Caco-2 (cell line): ENCODE measurements around the gene ZDHHC7. TPM values are rescaled to one million over a fixed set of nuclear protein-coding genes. Genes with fewer than 3 reads are reported as not detected.
"Not testable (repeated sequence)": the region's sequence is repeated elsewhere in the genome, so short reads cannot be mapped to it uniquely, and the experiment has no call there.

ENCODE experiments used
- BruUV-seq: library from RNA; stranded (reverse); fragments of 400-500 nt; replicated peaks from 2 replicates; lab custom pipeline; 2021; lab: Mats Ljungman, UMichigan
- CTCF ChIA-PET: fragments of 300-600 bp; sonication (Branson Sonifier 250); formaldehyde crosslinking; loops from one replicate; lab custom pipeline; 2022; ENCODE audit warnings: antibody characterized with exemption; lab: Charles Lee
- POLR2A ChIA-PET: fragments of 300-600 bp; sonication (Branson Sonifier 250); formaldehyde crosslinking; loops from one replicate; lab custom pipeline; 2022; ENCODE audit warnings: antibody characterized with exemption; lab: Charles Lee
- DNase-seq, 2 experiments: peaks; one replicate each; pipeline versions ENCODE4 v3.0.0 to v3.0.0-alpha.2; 2020 to 2022
- H3K27me3 ChIP-seq: replicated peaks from 2 replicates; pipeline ENCODE4 v1.6.0; 2011; ENCODE audit warnings: low read length; ENCODE audit not compliant: control insufficient read depth, insufficient read depth
- H3K36me3 ChIP-seq: 2 replicates; pipeline ENCODE4 v1.5.1; 2011; ENCODE audit warnings: low read length; ENCODE audit not compliant: control insufficient read depth, insufficient read depth
- H3K4me1 ChIP-seq: fragments of 250-450 bp; sonication (Bioruptor Pico); 2 replicates; pipeline ENCODE4 v1.5.1; 2020; ENCODE audit warnings: mild to moderate bottlenecking
- H3K4me3 ChIP-seq: 2 replicates; pipeline ENCODE4 v1.5.1; 2011; ENCODE audit warnings: low read depth, mild to moderate bottlenecking, control low read depth, low read length
- H3K9me3 ChIP-seq: fragments of 250-450 bp; sonication (Bioruptor Pico); 2 replicates; pipeline ENCODE4 v1.5.1; 2020; ENCODE audit warnings: mild to moderate bottlenecking, moderate library complexity
- H3K27ac Mint-ChIP-seq: one replicate; pipeline ENCODE4 v1.8.0; 2022; ENCODE audit warnings: mixed read lengths; ENCODE audit not compliant: unreplicated experiment
- H3K27me3 Mint-ChIP-seq: one replicate; pipeline ENCODE4 v1.8.0; 2022; ENCODE audit warnings: mixed read lengths; ENCODE audit not compliant: insufficient read depth, unreplicated experiment
- H3K36me3 Mint-ChIP-seq: one replicate; pipeline ENCODE4 v1.8.0; 2022; ENCODE audit warnings: mild to moderate bottlenecking, mixed read lengths; ENCODE audit not compliant: insufficient read depth, unreplicated experiment
- H3K4me1 Mint-ChIP-seq: one replicate; pipeline ENCODE4 v1.8.0; 2022; ENCODE audit warnings: low read depth, mixed read lengths; ENCODE audit not compliant: unreplicated experiment
- H3K4me3 Mint-ChIP-seq: one replicate; pipeline ENCODE4 v1.8.0; 2022; ENCODE audit warnings: mild to moderate bottlenecking, moderate library complexity, mixed read lengths; ENCODE audit not compliant: unreplicated experiment
- H3K9me3 Mint-ChIP-seq: one replicate; pipeline ENCODE4 v1.8.0; 2022; ENCODE audit warnings: mixed read lengths; ENCODE audit not compliant: unreplicated experiment
- CTCF ChIP-seq, 2 experiments: fragments of 200-600 bp in 1 of 2; IDR thresholded peaks; 1 replicate in 1 of 2; 2 replicates in 1 of 2; pipeline versions ENCODE4 v1.5.1 to v1.8.0; 2011 to 2022; ENCODE audit warnings: antibody characterized with exemption in 1 of 2, control low read depth in 1 of 2, inconsistent platforms in 1 of 2, low read depth in 1 of 2, low read length in 1 of 2, mild to moderate bottlenecking in 1 of 2, moderate library complexity in 1 of 2; ENCODE audit not compliant: insufficient read depth in 1 of 2, severe bottlenecking in 1 of 2, unreplicated experiment in 1 of 2
- intact Hi-C: fragments of 100-400 bp; cut with micrococcal nuclease; formaldehyde crosslinking; loops from one replicate; pipeline ENCODE4 v1.10.0; 2022; ENCODE audit not compliant: unreplicated experiment
- total RNA-seq: library from RNA; stranded (reverse); gene quantifications from 2 replicates; pipeline ENCODE4 v1.2.3, GENCODE V29; 2022

ZDHHC7 gene
- total RNA-seq, 1 experiment from 2014 or later, result 85.7 TPM

- no peak for DNase-seq
- Histone ChIP-seq H3K9me3 (no peaks in the 10 kb centered on the region), H3K27me3 (peaks cover under 1% of the 10 kb centered on the region; the same call in 1 of the 2 replicates), H3K36me3 (no peaks in the 10 kb centered on the region), H3K4me3 (no peak overlapping the region), H3K4me1 (peaks cover 17% of the 10 kb centered on the region)
- no peaks in the 10 kb centered on the region for H3K9me3 Mint-ChIP-seq
- CTCF ChIA-PET, result no interaction called here
- H3K4me3 Mint-ChIP-seq, result no peak overlapping the region
- no TSS peak for BruUV-seq
- H3K27ac Mint-ChIP-seq, result no peak overlapping the region
- POLR2A ChIA-PET, result interaction anchor here (0.6 kb wide), 1 partner anchor 167 kb away, joined by 3 read pairs; no protein-coding TSS in a partner anchor
- no peaks in the 10 kb centered on the region for H3K36me3 Mint-ChIP-seq
- H3K27me3 Mint-ChIP-seq, result no peaks in the 10 kb centered on the region
- peaks cover 19% of the 10 kb centered on the region for H3K4me1 Mint-ChIP-seq
- intact Hi-C loops, result no loop called here
- no peak for TF ChIP-seq CTCF (IDR thresholded peaks at IDR 0.05; ENCODE audit: insufficient read depth in 1 of 2, low read depth in 1 of 2, low read length in 1 of 2, severe bottlenecking in 1 of 2, unreplicated experiment in 1 of 2)
Measured at GRCh38 chr16:85033171-85033570, 21.8 kb upstream of the ZDHHC7 start.

DNA sequence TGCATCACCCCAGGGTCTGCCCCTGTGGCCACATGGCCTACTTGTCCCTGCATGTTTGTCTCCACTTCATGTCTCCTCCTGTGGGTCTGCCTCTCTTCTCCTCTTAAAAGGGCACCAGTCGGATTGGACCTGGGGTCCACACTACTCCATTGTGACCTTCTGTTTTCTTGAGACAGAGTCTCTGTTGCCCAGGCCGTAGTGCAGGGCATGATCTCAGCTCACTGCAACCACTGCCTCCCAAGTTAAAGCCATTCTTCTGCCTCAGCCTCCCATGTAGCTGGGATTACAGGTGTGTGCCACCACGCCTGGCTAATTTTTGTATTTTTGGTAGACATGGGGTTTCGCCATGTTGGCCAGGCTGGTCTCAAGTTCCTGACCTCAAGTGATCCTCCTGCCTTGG lies 20.9 kb upstream of the ZDHHC7 start:
- H3K27me3 ChIP-seq, DNase-seq, H3K9me3 ChIP-seq, CTCF ChIA-PET, H3K36me3 Mint-ChIP-seq, POLR2A ChIA-PET, H3K27ac Mint-ChIP-seq, BruUV-seq, intact Hi-C loops, H3K36me3 ChIP-seq, H3K9me3 Mint-ChIP-seq, H3K27me3 Mint-ChIP-seq, H3K4me3 ChIP-seq, H3K4me3 Mint-ChIP-seq: not testable (repeated sequence)
- H3K4me1 Mint-ChIP-seq, result peaks cover 16% of the 10 kb centered on the region
- H3K4me1 ChIP-seq, result peaks cover 19% of the 10 kb centered on the region

DNA sequence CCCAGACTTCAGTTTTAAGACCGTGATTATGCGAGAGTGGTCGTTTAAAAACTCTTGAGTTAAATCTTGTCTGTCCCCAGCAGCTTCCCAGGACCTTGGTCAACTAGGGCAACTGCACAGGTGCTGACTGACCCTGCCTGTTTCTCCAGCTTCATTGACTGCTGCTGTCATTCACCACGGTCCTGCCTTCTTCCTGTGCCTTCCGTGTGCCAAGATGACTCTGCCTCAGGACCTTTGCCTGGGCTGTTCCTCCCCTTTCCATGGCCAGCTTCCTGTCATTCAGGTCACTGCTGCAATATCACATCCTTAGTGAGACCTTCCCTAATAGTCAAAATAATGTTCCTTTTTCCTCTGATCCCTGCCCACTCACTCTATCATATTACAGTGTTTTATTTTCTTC lies 20.1 kb upstream of the ZDHHC7 start:
- no peak overlapping the region for H3K4me3 Mint-ChIP-seq
- POLR2A ChIA-PET, result no interaction called here
- H3K9me3 Mint-ChIP-seq, result no peaks in the 10 kb centered on the region
- no peak for DNase-seq
- intact Hi-C loops, result no loop called here
- no peaks in the 10 kb centered on the region for H3K9me3 ChIP-seq
- CTCF ChIA-PET, result no interaction called here
- H3K4me1 ChIP-seq, result peaks cover 23% of the 10 kb centered on the region
- no peaks in the 10 kb centered on the region for H3K36me3 Mint-ChIP-seq
- no peak overlapping the region for H3K4me3 ChIP-seq
- TF ChIP-seq CTCF (IDR thresholded peaks at IDR 0.05; ENCODE audit: insufficient read depth in 1 of 2, low read depth in 1 of 2, low read length in 1 of 2, severe bottlenecking in 1 of 2, unreplicated experiment in 1 of 2), result no peak
- peaks cover 1% of the 10 kb centered on the region; the same call in 1 of the 2 replicates for H3K27me3 ChIP-seq
- H3K27me3 Mint-ChIP-seq, result no peaks in the 10 kb centered on the region
- H3K4me1 Mint-ChIP-seq, result peaks cover 19% of the 10 kb centered on the region
- no peaks in the 10 kb centered on the region for H3K36me3 ChIP-seq
- no TSS peak for BruUV-seq
- no peak overlapping the region for H3K27ac Mint-ChIP-seq
